Stimulated activated CD8-positive, alpha-beta memory T cell treated with anti-CD3 and anti-CD28 coated beads, Interleukin-7, amount 100 ng/mL, for 24 hours (primary cell): ENCODE data around the gene PAK4.
"Not testable (repeated sequence)": the region's sequence is repeated elsewhere in the genome, so short reads cannot be mapped to it uniquely, and the experiment has no call there.

Experiments
- DNase-seq: peaks from one replicate; pipeline ENCODE4 v3.0.0-alpha.2; 2020; ENCODE audit warnings: low read depth

Gene PAK4

GRCh38 chr19:39207293-39207836 lies 81.8 kb downstream of the PAK4 start:
- no peak for DNase-seq

- DNase-seq = no peak
Measured at GRCh38 chr19:39208175-39208795, 82.7 kb downstream of the PAK4 start.

GRCh38 chr19:39209196-39209595 lies 83.6 kb downstream of the PAK4 start:
- no peak for DNase-seq

- no peak for DNase-seq
Measured at GRCh38 chr19:39211731-39212374, 86.3 kb downstream of the PAK4 start.

DNA sequence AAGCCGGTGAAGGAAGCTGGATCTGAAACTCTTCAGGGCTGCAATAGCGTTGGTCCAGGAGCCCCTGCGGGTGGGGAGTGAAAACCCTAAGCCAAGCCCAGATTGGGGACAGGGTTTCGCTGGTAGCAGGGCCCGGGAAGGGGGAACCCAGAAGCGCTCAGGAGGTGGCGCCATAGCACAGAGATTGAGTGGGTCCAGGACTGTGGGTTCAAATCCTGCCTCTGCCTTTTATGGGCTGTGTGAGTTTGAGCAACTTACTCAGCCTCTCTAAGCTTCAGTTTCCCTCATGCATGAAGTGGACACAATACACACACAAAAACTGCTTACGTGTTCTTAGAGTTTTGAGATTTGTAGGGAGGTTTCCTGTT lies 86.8 kb downstream of the PAK4 start:
- DNase-seq = peak; percentile 27

DNA sequence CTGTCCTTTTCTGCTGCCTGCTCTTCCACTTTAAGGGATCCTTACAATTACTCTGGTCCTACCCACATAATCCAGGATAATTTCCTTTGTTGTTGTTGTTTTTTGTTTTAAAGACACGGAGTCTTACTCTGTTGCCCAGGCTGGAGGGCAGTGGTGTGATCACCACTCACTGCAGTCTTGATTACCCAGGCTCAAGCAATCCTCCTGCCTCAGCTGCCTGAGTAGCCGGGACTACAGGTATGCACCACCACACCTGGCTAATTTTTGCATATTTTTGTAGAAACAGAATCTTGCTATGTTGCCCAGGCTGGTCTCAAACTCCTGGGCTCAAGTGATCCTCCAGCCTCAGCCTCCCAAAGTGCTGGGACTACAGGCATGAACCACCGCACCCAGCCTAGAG lies 89.7 kb downstream of the PAK4 start:
- not testable (repeated sequence) for DNase-seq

- no peak for DNase-seq
Measured at GRCh38 chr19:39217094-39217493, 91.5 kb downstream of the PAK4 start.

GRCh38 chr19:39218230-39219007 lies 92.8 kb downstream of the PAK4 start:
- no peak for DNase-seq

- DNase-seq = not testable (repeated sequence)
Measured at GRCh38 chr19:39219108-39219507, 93.5 kb downstream of the PAK4 start.

- no peak for DNase-seq
Measured at GRCh38 chr19:39223703-39224279, 98.2 kb downstream of the PAK4 start.

- DNase-seq = no peak
Measured at GRCh38 chr19:39224910-39225309, 99.3 kb downstream of the PAK4 start.
